Measurements from ENCODE around the gene EFCC1.

DNA sequence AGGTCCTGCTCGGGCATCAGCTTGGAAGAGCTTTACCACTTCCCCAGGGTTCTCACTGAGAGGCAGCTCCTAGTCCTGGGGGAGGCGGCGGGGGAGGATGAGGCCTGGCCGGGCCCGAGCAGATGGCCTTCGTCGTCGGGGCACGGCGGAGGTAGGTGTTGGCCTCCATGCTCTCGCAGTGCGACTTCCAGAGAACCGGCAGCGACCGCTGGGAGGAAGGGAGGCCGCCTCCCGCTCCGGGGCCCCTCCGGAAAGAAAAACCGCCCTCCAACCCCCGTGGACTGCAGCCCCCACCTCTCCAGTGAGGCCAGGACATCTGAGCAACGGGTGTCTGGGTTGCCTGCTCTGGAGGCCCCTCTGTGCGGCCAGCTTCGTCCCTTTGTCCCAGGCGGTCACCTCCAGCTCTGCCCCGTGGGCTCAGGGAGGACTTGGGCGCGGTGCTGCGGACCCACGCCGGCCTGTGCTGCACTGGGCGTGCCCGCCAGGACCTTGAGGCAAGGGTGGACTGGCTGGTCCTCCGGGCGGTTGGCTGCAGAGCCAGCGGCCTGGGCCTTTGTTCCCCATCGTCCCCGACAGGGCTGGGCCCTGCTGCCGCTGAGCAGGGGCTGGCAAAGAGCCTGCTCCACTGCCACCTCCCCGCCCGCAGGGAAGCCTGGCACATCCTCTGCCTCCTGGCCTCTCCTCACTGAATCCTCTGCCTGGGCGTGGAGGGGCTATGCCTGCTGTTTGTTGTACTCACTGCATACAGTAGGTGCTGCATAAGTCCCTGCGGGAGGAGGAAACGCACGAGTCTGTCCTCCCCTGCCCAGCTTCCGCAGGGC is 45.8 kb downstream of the EFCC1 start:
- TF ChIP-seq SUZ12 (IDR thresholded peaks at IDR 0.05; ENCODE audit: low read length) = no peak
- TF ChIP-seq, protein P1, sequence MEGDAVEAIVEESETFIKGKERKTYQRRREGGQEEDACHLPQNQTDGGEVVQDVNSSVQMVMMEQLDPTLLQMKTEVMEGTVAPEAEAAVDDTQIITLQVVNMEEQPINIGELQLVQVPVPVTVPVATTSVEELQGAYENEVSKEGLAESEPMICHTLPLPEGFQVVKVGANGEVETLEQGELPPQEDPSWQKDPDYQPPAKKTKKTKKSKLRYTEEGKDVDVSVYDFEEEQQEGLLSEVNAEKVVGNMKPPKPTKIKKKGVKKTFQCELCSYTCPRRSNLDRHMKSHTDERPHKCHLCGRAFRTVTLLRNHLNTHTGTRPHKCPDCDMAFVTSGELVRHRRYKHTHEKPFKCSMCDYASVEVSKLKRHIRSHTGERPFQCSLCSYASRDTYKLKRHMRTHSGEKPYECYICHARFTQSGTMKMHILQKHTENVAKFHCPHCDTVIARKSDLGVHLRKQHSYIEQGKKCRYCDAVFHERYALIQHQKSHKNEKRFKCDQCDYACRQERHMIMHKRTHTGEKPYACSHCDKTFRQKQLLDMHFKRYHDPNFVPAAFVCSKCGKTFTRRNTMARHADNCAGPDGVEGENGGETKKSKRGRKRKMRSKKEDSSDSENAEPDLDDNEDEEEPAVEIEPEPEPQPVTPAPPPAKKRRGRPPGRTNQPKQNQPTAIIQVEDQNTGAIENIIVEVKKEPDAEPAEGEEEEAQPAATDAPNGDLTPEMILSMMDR (IDR thresholded peaks at IDR 0.05; ENCODE audit: control extremely low read depth in 1 of 3, insufficient read depth in 1 of 3, low read depth in 1 of 3, low read length in 3 of 3) = no peak
- no peak for TF ChIP-seq EZH2 (IDR thresholded peaks at IDR 0.05; ENCODE audit: low read depth, low read length, severe bottlenecking)
- TF ChIP-seq RAD21 (IDR thresholded peaks at IDR 0.05 in 1 of 2, conservative IDR thresholded peaks at IDR 0.05 in 1 of 2; ENCODE audit: low read depth in 2 of 2, low read length in 2 of 2) = no peak
- no peak for TF ChIP-seq POLR2AphosphoS5 (IDR thresholded peaks at IDR 0.05; ENCODE audit: low read depth, low read length)
- TF ChIP-seq EP300 (IDR thresholded peaks at IDR 0.05; ENCODE audit: borderline replicate concordance in 1 of 2, low read depth in 2 of 2, low read length in 2 of 2) = no peak
- TF ChIP-seq TCF12 (IDR thresholded peaks at IDR 0.05; ENCODE audit: low read depth, low read length) = no peak
